Neural cell (in vitro differentiated cells): ENCODE data around the gene TENM3. TPM values are rescaled to one million over a fixed set of nuclear protein-coding genes. Genes with fewer than 3 reads are reported as not detected.

Experiments
- H2AFZ ChIP-seq: fragments of 200-600, 300-800 bp; sonication (generic), shearing (Covaris generic); 2 replicates; pipeline ENCODE4 v1.6.0; 2014; ENCODE audit warnings: low read depth, mild to moderate bottlenecking, antibody characterized with exemption, low read length, moderate library complexity
- H3F3A ChIP-seq: fragments of 200-600 bp; shearing (Covaris generic); 2 replicates; pipeline ENCODE4 v1.6.1; 2016; ENCODE audit warnings: mild to moderate bottlenecking, moderate library complexity, mixed read lengths, antibody characterized with exemption, low read length; ENCODE audit not compliant: insufficient read depth, poor library complexity, severe bottlenecking
- H3K27ac ChIP-seq: fragments of 200-600, 300-800 bp; sonication (generic), shearing (Covaris generic); 2 replicates; pipeline ENCODE4 v1.5.1; 2014; ENCODE audit warnings: mild to moderate bottlenecking, low read length, moderate library complexity
- H3K27me3 ChIP-seq: fragments of 300-800, 200-600 bp; sonication (generic), shearing (Covaris generic); 2 replicates; pipeline ENCODE4 v1.6.0; 2014; ENCODE audit warnings: mild to moderate bottlenecking, low read depth, low read length, moderate library complexity; ENCODE audit not compliant: insufficient read depth
- H3K36me3 ChIP-seq: fragments of 300-800, 200-600 bp; sonication (generic), shearing (Covaris generic); 2 replicates; pipeline ENCODE4 v1.5.1; 2014; ENCODE audit warnings: mild to moderate bottlenecking, antibody characterized with exemption, low read length, moderate library complexity; ENCODE audit not compliant: insufficient read depth
- H3K4me2 ChIP-seq: fragments of 300-800, 200-600 bp; sonication (generic), shearing (Covaris generic); 2 replicates; pipeline ENCODE4 v1.6.0; 2014; ENCODE audit warnings: mild to moderate bottlenecking, low read length
- H3K4me3 ChIP-seq: fragments of 300-800, 200-600 bp; sonication (generic), shearing (Covaris generic); 2 replicates; pipeline ENCODE4 v1.5.1; 2014; ENCODE audit warnings: mild to moderate bottlenecking, low read length, moderate library complexity
- H3K79me2 ChIP-seq: fragments of 200-600 bp; shearing (Covaris generic); replicated peaks from 2 replicates; pipeline ENCODE4 v1.6.0; 2014; ENCODE audit warnings: mild to moderate bottlenecking, low read length, moderate library complexity; ENCODE audit not compliant: insufficient read depth
- H3K9ac ChIP-seq: fragments of 300-800, 200-600 bp; sonication (generic), shearing (Covaris generic); 2 replicates; pipeline ENCODE4 v1.6.1; 2016; ENCODE audit warnings: mild to moderate bottlenecking, low read length, mixed read lengths
- H3K9me2 ChIP-seq: fragments of 200-600 bp; shearing (Covaris generic); 2 replicates; pipeline ENCODE4 v1.6.1; 2016; ENCODE audit warnings: mild to moderate bottlenecking, low read length, mixed read lengths; ENCODE audit not compliant: insufficient read depth
- H3K9me3 ChIP-seq: fragments of 200-600, 300-800 bp; sonication (generic), shearing (Covaris generic); 2 replicates; pipeline ENCODE4 v1.6.1; 2016; ENCODE audit warnings: mild to moderate bottlenecking, mixed run types, low read length, moderate library complexity, mixed read lengths
- H4K20me1 ChIP-seq: fragments of 200-600 bp; shearing (Covaris generic); 2 replicates; pipeline ENCODE4 v1.6.1; 2016; ENCODE audit warnings: mild to moderate bottlenecking, mixed run types; ENCODE audit not compliant: insufficient read depth
- EP300 ChIP-seq: fragments of 450-650 bp; conservative IDR thresholded peaks from 2 replicates; pipeline ENCODE4 v1.6.1; 2014; ENCODE audit warnings: antibody characterized with exemption, mild to moderate bottlenecking, moderate library complexity; ENCODE audit not compliant: poor library complexity, severe bottlenecking
- EZH2 ChIP-seq: fragments of 200-600, 300-800 bp; shearing (Covaris generic), sonication (generic); IDR thresholded peaks from 2 replicates; pipeline ENCODE4 v1.6.1; 2014; ENCODE audit warnings: antibody characterized with exemption, low read length, borderline replicate concordance, mild to moderate bottlenecking; ENCODE audit not compliant: insufficient read depth, poor library complexity, severe bottlenecking
- MXI1 ChIP-seq: fragments of 450-650 bp; conservative IDR thresholded peaks from 2 replicates; pipeline ENCODE4 v1.6.1; 2014; ENCODE audit warnings: antibody characterized with exemption, mild to moderate bottlenecking; ENCODE audit not compliant: poor library complexity, severe bottlenecking
- POLR2AphosphoS5 ChIP-seq: IDR thresholded peaks from 2 replicates; pipeline ENCODE4 v1.6.1; 2012
- RAD21 ChIP-seq: fragments of 450-650 bp; conservative IDR thresholded peaks from 2 replicates; pipeline ENCODE4 v1.6.1; 2014; ENCODE audit warnings: antibody characterized with exemption, mild to moderate bottlenecking, moderate library complexity
- SMC3 ChIP-seq: fragments of 450-650 bp; conservative IDR thresholded peaks from 2 replicates; pipeline ENCODE4 v1.6.1; 2014; ENCODE audit warnings: antibody characterized with exemption, mild to moderate bottlenecking, moderate library complexity; ENCODE audit not compliant: poor library complexity
- TAF1 ChIP-seq: IDR thresholded peaks from 2 replicates; pipeline ENCODE4 v1.6.1; 2012; ENCODE audit warnings: low read depth
- polyA plus RNA-seq: library from polyadenylated mRNA; depleted of rRNA; stranded (reverse); fragments of >200 nt; gene quantifications from 2 replicates; pipeline ENCODE4 v1.2.3, GENCODE V29; 2014
- TF ChIP-seq, protein P1 (sequence below): fragments of 450-650 bp; IDR thresholded peaks from 2 replicates; pipeline ENCODE4 v1.5.1; 2014; ENCODE audit warnings: antibody characterized with exemption, mild to moderate bottlenecking, moderate library complexity; ENCODE audit not compliant: poor library complexity, severe bottlenecking
- TF ChIP-seq, protein P2 (sequence below): IDR thresholded peaks from 2 replicates; pipeline ENCODE4 v1.6.1; 2012; ENCODE audit warnings: borderline replicate concordance

Gene TENM3
- polyA plus RNA-seq, 1 donor from 2014 or later, result 7.3 TPM

DNA sequence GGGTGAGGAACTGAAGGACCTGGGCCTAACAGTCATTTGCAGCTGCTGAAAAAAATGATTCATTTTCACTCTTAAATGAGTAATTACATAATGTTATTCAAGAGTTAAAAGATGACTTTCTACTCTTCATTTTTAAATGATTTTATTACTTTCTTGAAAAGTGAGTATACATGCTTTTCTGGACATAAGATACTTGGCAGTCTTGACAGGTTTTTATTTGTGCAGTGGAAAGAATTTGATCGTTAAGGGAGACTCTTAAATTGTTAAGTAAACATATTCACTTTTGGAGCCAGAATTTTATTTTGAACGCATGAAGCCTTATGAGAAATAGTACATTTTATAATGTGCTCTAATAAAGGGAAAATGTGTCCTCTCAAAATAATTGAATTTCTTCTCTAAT is 245.7 kb downstream of the TENM3 start:
- Histone ChIP-seq H3K4me3 (no peak overlapping the region), H3K36me3 (no peaks in the 10 kb centered on the region), H3F3A (no peaks in the 10 kb centered on the region), H3K4me2 (no peak overlapping the region), H3K9me3 (no peaks in the 10 kb centered on the region), H3K9me2 (no peaks in the 10 kb centered on the region), H3K9ac (no peak overlapping the region), H2AFZ (no peak overlapping the region), H3K27ac (no peak overlapping the region), H3K79me2 (peaks cover 7% of the 10 kb centered on the region), H3K27me3 (no peaks in the 10 kb centered on the region), H4K20me1 (no peaks in the 10 kb centered on the region)
- TF ChIP-seq EZH2, result no peak
- TF ChIP-seq, protein P1, sequence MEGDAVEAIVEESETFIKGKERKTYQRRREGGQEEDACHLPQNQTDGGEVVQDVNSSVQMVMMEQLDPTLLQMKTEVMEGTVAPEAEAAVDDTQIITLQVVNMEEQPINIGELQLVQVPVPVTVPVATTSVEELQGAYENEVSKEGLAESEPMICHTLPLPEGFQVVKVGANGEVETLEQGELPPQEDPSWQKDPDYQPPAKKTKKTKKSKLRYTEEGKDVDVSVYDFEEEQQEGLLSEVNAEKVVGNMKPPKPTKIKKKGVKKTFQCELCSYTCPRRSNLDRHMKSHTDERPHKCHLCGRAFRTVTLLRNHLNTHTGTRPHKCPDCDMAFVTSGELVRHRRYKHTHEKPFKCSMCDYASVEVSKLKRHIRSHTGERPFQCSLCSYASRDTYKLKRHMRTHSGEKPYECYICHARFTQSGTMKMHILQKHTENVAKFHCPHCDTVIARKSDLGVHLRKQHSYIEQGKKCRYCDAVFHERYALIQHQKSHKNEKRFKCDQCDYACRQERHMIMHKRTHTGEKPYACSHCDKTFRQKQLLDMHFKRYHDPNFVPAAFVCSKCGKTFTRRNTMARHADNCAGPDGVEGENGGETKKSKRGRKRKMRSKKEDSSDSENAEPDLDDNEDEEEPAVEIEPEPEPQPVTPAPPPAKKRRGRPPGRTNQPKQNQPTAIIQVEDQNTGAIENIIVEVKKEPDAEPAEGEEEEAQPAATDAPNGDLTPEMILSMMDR, result no peak
- TF ChIP-seq EP300, result no peak
- no peak for TF ChIP-seq MXI1
- no peak for TF ChIP-seq SMC3
- no peak for TF ChIP-seq POLR2AphosphoS5

DNA sequence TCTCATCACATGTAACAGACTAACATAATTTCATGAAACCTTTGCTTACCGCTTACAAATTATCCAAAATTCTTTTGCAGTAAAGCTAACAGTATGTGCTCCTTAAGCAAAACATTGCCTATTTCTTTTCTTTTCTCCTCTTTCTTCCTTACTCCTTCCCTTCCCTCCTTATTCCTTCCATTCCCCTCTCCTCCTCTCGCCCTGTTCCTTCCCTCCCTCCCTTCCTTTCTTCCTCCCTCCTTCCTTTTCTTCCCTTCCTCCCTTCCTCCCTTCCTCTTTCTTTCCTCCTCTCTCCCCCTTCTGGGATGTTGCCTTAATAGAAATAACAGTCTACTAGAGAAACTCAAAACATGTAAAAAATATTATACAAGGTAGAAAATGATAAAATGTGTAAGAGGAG is 246.4 kb downstream of the TENM3 start:
- Histone ChIP-seq H3F3A (no peaks in the 10 kb centered on the region), H3K79me2 (peaks cover 7% of the 10 kb centered on the region), H3K36me3 (no peaks in the 10 kb centered on the region), H3K9ac (no peak overlapping the region), H4K20me1 (no peaks in the 10 kb centered on the region), H3K27me3 (no peaks in the 10 kb centered on the region), H3K9me2 (no peaks in the 10 kb centered on the region), H2AFZ (no peak overlapping the region), H3K9me3 (no peaks in the 10 kb centered on the region), H3K4me3 (no peak overlapping the region), H3K27ac (no peak overlapping the region), H3K4me2 (no peak overlapping the region)
- no peak for TF ChIP-seq EZH2
- no peak for TF ChIP-seq TAF1
- TF ChIP-seq SMC3, result no peak
- TF ChIP-seq, protein P1, result no peak
- TF ChIP-seq MXI1, result no peak
- no peak for TF ChIP-seq RAD21
- TF ChIP-seq, protein P2, sequence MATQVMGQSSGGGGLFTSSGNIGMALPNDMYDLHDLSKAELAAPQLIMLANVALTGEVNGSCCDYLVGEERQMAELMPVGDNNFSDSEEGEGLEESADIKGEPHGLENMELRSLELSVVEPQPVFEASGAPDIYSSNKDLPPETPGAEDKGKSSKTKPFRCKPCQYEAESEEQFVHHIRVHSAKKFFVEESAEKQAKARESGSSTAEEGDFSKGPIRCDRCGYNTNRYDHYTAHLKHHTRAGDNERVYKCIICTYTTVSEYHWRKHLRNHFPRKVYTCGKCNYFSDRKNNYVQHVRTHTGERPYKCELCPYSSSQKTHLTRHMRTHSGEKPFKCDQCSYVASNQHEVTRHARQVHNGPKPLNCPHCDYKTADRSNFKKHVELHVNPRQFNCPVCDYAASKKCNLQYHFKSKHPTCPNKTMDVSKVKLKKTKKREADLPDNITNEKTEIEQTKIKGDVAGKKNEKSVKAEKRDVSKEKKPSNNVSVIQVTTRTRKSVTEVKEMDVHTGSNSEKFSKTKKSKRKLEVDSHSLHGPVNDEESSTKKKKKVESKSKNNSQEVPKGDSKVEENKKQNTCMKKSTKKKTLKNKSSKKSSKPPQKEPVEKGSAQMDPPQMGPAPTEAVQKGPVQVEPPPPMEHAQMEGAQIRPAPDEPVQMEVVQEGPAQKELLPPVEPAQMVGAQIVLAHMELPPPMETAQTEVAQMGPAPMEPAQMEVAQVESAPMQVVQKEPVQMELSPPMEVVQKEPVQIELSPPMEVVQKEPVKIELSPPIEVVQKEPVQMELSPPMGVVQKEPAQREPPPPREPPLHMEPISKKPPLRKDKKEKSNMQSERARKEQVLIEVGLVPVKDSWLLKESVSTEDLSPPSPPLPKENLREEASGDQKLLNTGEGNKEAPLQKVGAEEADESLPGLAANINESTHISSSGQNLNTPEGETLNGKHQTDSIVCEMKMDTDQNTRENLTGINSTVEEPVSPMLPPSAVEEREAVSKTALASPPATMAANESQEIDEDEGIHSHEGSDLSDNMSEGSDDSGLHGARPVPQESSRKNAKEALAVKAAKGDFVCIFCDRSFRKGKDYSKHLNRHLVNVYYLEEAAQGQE, result no peak
- TF ChIP-seq POLR2AphosphoS5, result no peak
- no peak for TF ChIP-seq EP300
